ENCODE data around the gene HEG1.

DNA sequence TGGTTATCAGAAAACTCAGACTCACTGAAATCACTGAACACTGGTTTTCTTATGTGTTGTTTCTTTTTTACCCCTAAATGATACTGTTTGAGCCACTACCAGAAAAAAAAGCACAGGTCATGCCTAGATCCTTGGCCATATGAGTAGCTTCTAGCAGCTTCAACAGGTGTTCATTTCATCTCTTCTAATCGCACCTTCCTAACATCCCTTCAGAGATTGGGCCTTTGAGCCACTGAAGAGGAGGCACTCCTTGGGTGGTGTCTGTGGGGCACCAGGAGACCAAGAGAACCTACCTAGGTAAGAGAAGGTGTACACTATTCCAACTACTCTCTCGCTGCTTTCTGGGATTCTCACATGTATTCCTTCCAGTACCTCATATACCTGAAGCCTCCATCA is 2.5 kb downstream of the HEG1 start:
- TF ChIP-seq, protein P1, sequence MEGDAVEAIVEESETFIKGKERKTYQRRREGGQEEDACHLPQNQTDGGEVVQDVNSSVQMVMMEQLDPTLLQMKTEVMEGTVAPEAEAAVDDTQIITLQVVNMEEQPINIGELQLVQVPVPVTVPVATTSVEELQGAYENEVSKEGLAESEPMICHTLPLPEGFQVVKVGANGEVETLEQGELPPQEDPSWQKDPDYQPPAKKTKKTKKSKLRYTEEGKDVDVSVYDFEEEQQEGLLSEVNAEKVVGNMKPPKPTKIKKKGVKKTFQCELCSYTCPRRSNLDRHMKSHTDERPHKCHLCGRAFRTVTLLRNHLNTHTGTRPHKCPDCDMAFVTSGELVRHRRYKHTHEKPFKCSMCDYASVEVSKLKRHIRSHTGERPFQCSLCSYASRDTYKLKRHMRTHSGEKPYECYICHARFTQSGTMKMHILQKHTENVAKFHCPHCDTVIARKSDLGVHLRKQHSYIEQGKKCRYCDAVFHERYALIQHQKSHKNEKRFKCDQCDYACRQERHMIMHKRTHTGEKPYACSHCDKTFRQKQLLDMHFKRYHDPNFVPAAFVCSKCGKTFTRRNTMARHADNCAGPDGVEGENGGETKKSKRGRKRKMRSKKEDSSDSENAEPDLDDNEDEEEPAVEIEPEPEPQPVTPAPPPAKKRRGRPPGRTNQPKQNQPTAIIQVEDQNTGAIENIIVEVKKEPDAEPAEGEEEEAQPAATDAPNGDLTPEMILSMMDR (conservative IDR thresholded peaks at IDR 0.05; ENCODE audit: low read depth in 2 of 2): no peak
- TF ChIP-seq POLR2AphosphoS5 (IDR thresholded peaks at IDR 0.05; ENCODE audit: low read depth): no peak
